GM18907 (cell line): ENCODE results near the gene CEACAM16.
"Not testable (repeated sequence)": the region's sequence is repeated elsewhere in the genome, so short reads cannot be mapped to it uniquely, and the experiment has no call there.

ENCODE experiments used
- ATAC-seq: cut with Tn5 transposase; IDR thresholded peaks from one replicate; pipeline ENCODE4 v1.9.1; 2021; ENCODE audit warnings: mild to moderate bottlenecking, moderate library complexity; ENCODE audit not compliant: unreplicated experiment

The CEACAM16 gene

GRCh38 chr19:44698492-44699201, at the start of gene CEACAM16:
Gene CEACAM16 (plus strand): TSS chr19:44699151. CDS start chr19:44701457, 2,306 bp downstream.
- ATAC-seq: no peak

DNA sequence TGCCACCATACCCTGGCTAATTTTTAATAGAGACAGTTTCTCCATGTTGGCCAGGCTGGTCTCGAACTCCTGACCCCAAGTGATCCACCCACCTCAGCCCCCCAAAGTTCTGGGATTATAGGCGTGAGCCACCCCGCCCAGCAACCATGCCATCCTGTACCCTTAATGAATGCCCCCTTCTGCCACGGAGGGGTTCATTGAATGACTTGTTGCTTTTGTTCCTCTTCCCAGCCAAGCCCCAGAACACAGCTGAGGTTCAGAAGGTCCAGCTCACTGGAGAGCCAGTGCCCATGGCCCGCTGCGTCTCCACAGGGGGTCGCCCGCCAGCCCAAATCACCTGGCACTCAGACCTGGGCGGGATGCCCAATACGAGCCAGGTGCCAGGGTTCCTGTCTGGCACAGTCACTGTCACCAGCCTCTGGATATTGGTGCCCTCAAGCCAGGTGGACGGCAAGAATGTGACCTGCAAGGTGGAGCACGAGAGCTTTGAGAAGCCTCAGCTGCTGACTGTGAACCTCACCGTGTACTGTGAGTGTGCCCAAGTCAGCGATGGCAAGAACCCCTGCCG, 49.3 kb upstream of the CEACAM16 start:
- no peak for ATAC-seq

GRCh38 chr19:44653343-44653742, 45.6 kb upstream of the CEACAM16 start:
- ATAC-seq: no peak

- ATAC-seq: peak; percentile 82
These were observed 44.8 kb upstream of the CEACAM16 start for GRCh38 chr19:44653977-44654774.

DNA sequence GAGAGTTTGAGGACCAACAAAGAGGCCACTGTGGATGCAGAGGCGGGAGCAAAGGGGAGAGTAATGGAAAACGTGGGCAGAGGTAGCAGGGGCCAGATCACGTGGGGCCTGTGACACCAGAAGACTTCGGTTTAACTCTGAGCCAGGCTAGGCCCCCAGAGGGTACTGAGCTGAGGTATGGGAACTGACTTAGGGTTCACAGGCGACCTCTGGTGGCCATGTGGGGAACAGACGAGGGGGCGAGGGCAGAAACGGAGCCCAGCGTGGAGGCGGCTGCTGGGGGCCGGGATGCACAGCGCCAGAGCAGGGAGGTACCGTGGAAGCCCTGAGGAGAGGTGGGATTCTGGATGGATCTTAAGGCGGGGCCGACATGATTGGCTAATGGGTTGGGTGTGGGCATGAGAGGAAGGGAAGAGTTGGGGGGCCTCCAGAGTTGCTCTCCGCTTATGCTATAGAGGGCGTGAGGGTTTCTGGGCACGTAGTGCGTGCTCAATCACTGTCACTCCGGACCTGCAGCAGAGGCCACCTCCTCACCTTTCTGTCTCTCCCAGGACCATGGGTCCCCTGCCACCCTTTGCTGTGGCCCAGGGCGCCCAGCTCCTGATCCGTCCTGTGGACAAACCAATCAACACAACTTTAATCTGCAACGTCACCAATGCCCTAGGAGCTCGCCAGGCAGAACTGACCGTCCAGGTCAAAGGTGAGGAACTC, 41.6 kb upstream of the CEACAM16 start:
- no peak for ATAC-seq

- ATAC-seq: no peak
These were observed 40.8 kb upstream of the CEACAM16 start for GRCh38 chr19:44658069-44658733.

DNA sequence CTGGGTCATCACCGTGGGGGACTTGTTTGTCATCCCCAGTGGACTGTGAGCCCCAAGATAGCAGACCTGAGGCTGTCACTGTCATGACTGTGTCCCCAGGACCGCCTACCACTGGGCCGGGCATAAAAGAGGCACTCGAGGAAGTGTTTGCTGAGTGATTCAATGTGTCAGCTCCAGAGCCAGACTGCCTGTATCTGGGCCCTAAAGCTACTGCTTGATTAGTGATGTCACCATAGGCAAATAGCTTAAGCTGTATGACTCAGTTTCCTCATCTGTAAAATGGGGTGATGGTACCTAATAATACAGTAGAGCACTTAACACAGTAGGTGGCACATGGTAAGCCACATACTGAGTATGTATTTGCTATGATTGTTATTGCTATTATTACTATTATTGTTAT, 38.9 kb upstream of the CEACAM16 start:
- no peak for ATAC-seq

DNA sequence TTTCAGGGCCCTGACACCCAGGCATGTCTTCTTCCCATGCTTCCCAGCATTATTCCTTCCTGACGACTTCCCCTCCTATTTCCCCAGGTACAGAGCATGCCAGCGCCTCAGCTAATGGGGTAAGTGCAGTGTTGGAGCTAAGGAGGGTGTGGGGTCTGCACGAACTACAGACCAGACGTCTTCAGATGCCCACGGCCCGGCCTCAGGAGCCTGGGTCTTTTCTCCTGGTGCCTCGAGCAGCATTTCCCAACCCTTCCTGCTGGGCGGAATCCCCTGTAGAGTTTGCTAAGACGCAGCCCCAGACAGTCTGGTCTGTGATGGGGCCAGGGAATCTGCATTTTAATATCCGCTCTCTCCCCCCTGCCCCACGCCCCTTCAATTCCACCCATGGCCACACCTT, 37.7 kb upstream of the CEACAM16 start:
- ATAC-seq: no peak

DNA sequence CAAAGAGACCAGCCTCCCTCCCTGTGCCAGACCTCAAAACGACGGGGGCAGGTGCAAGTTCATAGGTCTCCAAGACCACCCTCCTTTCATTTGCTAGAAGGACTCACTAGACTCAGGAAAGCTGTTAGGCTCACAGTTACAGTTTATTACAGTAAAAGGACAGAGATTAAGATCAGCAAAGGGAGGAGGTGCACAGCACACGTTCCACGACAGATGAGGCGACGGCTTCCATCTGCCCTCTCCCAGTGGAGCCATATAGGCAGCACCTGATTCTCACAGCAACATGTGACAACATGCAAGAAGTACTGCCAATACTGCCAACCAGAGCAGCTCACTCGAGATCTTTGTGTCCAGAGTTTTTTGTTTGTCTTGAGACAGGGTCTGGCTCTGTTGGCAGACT, 37.0 kb upstream of the CEACAM16 start:
- no peak for ATAC-seq

GRCh38 chr19:44662691-44663385, 36.1 kb upstream of the CEACAM16 start:
- no peak for ATAC-seq

- ATAC-seq: no peak
These were observed 35.0 kb upstream of the CEACAM16 start for GRCh38 chr19:44663996-44664395.

GRCh38 chr19:44664976-44665375, 34.0 kb upstream of the CEACAM16 start:
- no peak for ATAC-seq

- ATAC-seq: no peak
These were observed 31.9 kb upstream of the CEACAM16 start for GRCh38 chr19:44666852-44667556.

GRCh38 chr19:44668985-44669764, 29.8 kb upstream of the CEACAM16 start:
- no peak for ATAC-seq

DNA sequence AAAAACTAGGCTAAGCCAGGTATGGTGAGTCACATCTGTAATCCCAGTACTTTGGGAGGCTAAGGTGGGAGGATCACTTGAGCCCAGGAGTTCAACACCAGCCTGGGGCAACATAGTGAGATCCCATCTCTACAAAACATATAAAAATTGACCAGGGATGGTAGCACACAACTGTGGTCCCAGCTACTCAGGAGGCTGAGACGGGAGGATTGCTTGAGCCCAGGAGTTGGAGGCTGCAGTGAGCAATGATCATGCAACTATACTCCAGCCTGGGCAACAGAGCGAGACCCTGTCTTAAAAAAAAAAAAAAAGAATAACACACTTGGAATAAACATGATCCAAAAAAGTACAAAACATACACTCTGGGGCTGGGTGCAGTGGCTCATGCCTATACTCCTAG, 28.9 kb upstream of the CEACAM16 start:
- not testable (repeated sequence) for ATAC-seq

DNA sequence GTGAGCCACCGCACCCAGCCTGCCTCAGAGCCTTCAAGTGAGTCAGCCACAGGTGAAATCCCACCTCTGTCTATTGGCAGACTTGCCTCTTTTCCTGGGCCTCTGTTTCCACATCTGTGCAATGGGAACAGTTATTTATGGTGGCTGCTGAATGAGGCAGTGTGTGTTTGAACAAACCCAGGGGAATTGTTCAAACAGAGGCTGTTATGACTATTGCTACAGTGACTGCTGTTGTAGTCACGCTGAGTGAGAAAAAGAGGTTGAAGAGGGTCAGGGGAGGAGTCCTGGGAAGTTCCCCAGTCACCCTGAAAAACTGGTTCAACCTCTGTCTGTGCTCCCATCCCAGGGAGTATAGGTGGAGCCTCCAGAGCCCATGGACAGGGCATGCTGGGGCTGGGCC, 27.6 kb upstream of the CEACAM16 start, which contains the start of gene CEACAM19:
TSS of gene CEACAM19 (plus strand) at position 83 of the 400 bp plus-strand sequence. CDS start 450 bp downstream, outside the sequence.
- ATAC-seq: no peak

DNA sequence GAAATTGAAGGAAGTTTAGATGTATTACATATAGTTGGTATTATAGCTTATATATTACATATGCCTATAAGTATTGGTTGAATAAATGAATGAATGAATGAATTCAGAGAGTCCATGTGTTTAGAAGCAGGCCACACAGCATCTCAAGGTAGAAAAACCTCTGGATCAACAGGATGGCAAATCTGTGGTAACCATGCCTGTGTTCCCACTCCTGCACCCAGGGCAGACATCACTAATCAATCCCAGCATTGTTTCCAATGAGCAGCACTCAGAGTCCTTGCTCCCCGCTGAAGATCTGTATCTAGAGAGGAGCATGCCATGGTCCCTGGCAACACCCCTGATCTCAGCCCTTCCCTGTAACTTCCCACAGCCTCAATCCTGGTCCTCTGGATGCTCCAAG, 26.7 kb upstream of the CEACAM16 start:
- no peak for ATAC-seq

DNA sequence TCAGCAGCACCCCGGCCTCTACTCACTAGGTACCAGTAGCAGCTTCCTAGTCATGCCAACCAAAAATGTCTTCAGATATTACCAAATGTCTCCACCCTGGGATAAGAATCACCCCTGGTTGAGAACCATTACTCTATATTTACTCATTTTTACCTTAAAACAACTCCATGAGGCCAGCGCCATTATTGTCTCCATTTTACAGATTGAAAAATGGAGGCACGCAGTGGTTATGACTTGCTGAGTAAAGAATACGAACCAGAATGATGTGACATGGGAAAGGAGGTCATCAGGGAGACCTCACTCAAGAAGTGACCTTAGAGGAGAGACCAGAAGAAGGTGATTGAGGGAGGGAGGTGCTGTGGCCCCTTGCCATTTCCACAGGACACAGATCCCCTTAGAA, 25.4 kb upstream of the CEACAM16 start:
- no peak for ATAC-seq

GRCh38 chr19:44675521-44675920, 23.4 kb upstream of the CEACAM16 start:
- ATAC-seq: no peak
